GM12873 (cell line): ENCODE results near the gene SMNDC1.

Experiments used
- TF ChIP-seq, protein P1 (sequence below): IDR thresholded peaks from 2 replicates; pipeline ENCODE4 v1.5.1; 2012; ENCODE audit warnings: low read depth, mild to moderate bottlenecking, moderate library complexity, low read length, control low read depth; ENCODE audit not compliant: insufficient read depth; ENCODE audit errors: missing control alignments

Gene SMNDC1

DNA sequence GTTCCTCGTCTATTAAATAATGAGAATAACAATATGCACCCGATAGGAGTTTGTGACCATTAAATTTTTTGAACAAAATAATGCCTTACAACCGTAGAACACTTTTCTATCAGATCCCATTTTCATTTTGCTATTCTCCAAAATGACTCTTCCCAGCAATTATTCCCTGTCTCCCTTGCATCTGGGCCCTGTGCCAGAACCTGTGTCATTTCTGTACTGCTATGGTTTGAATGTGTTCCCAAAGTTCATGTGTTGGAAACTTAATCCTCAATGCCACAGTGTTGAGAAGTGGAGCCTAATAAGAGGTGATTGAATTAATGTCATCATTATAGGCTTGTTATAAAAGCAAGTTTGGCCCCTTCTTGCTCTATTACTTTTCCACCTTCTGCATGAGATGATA is 33.2 kb upstream of the SMNDC1 start:
- TF ChIP-seq, protein P1, sequence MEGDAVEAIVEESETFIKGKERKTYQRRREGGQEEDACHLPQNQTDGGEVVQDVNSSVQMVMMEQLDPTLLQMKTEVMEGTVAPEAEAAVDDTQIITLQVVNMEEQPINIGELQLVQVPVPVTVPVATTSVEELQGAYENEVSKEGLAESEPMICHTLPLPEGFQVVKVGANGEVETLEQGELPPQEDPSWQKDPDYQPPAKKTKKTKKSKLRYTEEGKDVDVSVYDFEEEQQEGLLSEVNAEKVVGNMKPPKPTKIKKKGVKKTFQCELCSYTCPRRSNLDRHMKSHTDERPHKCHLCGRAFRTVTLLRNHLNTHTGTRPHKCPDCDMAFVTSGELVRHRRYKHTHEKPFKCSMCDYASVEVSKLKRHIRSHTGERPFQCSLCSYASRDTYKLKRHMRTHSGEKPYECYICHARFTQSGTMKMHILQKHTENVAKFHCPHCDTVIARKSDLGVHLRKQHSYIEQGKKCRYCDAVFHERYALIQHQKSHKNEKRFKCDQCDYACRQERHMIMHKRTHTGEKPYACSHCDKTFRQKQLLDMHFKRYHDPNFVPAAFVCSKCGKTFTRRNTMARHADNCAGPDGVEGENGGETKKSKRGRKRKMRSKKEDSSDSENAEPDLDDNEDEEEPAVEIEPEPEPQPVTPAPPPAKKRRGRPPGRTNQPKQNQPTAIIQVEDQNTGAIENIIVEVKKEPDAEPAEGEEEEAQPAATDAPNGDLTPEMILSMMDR = no peak

DNA sequence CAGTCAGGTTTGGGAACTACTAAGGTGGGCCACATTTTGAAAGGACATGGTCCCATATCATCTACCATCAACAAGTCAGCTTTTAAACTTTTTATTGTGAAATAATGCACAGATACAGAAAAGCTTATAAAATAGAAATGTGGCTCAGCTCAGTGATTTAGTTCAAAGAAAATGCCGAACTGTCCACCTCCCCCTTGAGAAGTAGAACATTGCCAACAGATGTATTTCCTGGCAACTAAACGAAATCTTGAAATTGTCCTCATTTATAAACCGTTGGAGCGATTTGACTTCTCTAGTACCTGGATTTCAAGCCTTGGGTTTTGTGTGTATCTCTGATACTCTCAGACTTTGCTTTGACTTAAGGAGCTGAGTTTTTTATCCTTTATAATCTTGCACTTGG is 32.7 kb upstream of the SMNDC1 start:
- TF ChIP-seq, protein P1 = no peak

DNA sequence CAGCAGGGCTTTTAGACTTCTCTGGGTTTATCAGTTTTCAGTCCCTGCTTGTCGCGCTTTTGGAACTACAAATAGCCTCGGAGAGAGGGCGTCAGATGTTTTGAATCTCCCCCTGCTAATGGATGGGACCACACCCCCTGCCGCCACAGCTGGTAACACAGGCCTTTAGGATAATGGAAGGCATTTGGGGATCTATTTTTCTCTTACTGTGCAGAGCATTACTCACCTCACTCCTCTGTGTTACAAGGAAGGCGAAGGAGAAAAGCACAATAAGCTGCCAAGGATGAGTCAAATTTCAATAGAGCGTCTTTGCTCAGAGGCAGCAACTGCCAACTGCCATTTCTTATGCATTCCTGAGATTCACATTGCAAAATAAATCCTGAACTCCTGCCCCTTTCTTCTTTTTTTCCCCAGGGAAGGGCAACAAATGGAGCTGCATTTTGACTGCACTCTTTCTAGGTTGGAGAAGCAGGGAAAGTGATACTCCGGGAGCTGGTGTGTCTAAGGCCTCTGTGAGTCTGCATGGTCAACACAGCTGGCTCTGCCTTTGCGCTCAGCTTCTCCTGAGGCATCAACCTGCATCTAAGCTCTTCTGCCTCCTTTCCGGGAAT is 31.5 kb upstream of the SMNDC1 start:
- TF ChIP-seq, protein P1 = no peak

DNA sequence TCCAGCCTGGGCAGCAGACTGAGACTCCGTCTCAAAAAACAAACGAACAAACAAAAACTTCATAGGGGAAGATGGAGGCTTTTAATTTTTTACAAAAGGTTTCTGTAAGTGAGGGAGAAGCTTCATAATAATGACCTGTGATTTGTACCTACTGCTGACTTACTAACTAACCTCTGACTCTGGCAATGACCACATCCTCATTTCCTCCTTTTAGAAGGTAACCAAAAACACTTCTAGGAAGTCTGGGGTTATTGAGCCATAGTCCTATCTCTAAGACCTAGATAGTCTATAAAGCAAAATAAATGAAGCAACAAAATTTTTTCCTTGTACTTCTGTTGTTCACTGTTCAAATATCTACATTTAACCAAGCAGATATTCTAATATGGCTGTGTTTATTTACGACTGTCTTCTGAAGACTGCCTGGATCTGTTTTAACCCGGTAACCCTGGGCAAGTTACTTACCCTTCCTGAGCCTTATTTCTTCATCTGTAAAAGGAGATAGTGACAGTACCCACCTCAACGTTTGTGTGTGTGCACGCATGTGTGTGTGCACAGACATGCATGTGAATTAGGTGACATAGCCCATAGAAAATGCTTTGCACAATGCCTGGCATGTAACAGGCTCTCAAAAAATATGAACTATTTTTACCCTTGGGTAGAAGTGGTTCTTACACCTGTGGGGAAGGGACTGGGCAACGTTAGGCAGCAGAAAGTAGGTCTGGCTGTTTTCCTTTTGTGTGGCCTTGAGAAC is 30.8 kb upstream of the SMNDC1 start:
- TF ChIP-seq, protein P1 = no peak

DNA sequence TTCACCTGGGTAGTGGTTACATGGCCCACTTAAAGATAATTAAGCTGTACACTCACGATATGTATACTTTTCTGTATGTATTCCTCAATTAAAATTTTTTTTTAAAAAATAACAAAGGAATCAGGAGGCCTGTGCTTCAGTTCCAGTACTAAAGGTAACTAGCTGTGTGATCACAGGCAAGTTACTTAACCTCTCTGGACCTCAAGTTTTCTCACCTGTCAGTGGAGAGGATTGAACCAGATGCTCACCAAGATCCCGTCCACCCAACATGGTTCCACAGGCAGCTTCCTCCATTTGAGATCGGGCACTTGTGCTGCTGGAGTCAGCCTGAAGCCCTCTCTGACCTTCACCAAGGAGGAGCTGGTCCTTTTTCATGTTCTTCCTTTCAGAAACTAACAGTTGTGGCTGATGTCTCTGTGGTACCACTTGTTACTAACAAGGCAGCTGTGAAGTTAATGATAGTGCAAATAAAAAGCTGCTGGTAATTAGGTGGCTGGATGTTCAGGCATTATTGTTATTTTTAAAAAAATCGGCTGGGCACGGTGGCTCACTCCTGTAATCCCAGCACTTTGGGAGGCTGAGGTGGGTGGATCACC is 29.4 kb upstream of the SMNDC1 start:
- TF ChIP-seq, protein P1 = no peak

DNA sequence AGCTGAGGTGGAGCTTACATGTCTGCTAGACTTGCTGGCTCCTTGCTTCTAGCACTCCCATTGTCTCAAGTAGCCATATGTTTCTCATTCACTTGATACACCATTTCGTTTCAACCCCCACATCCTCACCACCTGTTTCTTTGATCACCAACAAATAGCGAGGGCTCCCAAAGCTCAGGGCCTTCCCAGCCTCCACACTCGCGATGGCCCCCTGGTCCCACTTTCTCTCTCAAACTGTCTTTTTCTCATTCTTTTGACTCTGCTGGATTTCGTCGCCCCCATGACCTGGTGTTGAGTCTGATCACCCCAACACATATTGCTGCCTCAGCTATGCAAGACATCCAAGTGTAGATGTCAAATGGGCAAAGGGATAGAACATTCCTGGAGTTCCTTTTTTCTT is 26.0 kb upstream of the SMNDC1 start:
- TF ChIP-seq, protein P1 = no peak

DNA sequence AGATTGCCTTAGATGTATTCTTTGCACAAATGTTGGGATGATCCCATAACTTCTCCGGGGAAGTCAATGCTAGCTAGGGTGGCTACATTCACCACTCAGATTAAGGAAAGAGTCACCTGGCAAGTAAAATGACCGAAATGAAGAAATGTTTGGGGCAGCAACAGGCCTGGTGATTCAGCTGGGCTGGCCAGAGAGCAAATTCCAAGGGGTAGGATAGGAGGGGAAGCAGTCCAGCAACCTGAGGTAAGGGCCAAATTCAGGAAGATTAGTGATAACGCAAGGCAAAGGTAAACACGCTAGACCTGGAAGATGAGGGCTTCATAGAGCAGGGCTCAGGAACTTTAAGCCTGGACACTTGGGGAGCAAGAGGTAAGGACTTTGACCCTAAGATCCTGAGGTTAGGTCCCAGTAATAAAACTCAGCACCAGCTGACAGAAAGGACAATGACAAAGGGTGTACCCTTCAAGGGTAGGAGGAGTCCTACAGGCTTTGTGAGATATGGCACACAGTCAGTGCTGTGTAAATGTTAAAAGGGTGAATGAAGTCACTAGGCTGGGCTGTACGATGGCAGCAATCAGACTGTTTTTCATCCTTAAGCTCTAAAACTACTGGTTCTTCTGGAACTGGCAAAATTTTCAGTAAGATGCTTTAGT is 22.7 kb upstream of the SMNDC1 start:
- TF ChIP-seq, protein P1 = no peak
